Measurements from ENCODE around the gene DEFB128. TPM values are rescaled to one million over a fixed set of nuclear protein-coding genes. Genes with fewer than 3 reads are reported as not detected.

DEFB128 gene
- total and polyA plus RNA-seq, 4 donors = not detected

GRCh38 chr20:145877-146276 lies 43.6 kb downstream of the DEFB128 start:
- TF ChIP-seq GABPA (IDR thresholded peaks at IDR 0.05 in 1 of 2, conservative IDR thresholded peaks at IDR 0.05 in 1 of 2) (no peak), YY1 (IDR thresholded peaks at IDR 0.05) (no peak), RXRA (IDR thresholded peaks at IDR 0.05) (no peak), HNF4A (conservative IDR thresholded peaks at IDR 0.05) (no peak), FOXA1 (IDR thresholded peaks at IDR 0.05) (no peak), FOXA2 (IDR thresholded peaks at IDR 0.05) (no peak), HNF4G (IDR thresholded peaks at IDR 0.05) (no peak), SP1 (IDR thresholded peaks at IDR 0.05) (no peak)
- TF ChIP-seq, protein P1, sequence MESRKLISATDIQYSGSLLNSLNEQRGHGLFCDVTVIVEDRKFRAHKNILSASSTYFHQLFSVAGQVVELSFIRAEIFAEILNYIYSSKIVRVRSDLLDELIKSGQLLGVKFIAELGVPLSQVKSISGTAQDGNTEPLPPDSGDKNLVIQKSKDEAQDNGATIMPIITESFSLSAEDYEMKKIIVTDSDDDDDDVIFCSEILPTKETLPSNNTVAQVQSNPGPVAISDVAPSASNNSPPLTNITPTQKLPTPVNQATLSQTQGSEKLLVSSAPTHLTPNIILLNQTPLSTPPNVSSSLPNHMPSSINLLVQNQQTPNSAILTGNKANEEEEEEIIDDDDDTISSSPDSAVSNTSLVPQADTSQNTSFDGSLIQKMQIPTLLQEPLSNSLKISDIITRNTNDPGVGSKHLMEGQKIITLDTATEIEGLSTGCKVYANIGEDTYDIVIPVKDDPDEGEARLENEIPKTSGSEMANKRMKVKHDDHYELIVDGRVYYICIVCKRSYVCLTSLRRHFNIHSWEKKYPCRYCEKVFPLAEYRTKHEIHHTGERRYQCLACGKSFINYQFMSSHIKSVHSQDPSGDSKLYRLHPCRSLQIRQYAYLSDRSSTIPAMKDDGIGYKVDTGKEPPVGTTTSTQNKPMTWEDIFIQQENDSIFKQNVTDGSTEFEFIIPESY (IDR thresholded peaks at IDR 0.05) = no peak
- no peak overlapping the region for H3K9ac ChIP-seq (ENCODE audit: low read depth in 1 of 2, low read length in 2 of 2)
- no peaks in the 10 kb centered on the region for H3K4me1 ChIP-seq (ENCODE audit: control insufficient read depth in 4 of 4, insufficient read depth in 4 of 4, low read length in 3 of 4)
- H3K27me3 ChIP-seq (ENCODE audit: control insufficient read depth in 4 of 4, insufficient read depth in 4 of 4, low read length in 3 of 4) = peaks cover 0 to 16% (median 0%) of the 10 kb centered on the region in 4 donors
- no peak for DNase-seq (ENCODE audit: low spot score)
- H3K4me3 ChIP-seq (ENCODE audit: low read depth in 1 of 3, low read length in 3 of 3) = no peak overlapping the region
- 56% methylated on average over 2 of the region's 2 CpGs for WGBS
- H3K9me3 ChIP-seq (ENCODE audit: control insufficient read depth in 4 of 4, low read length in 3 of 4) = no peaks in the 10 kb centered on the region
- H3K27ac ChIP-seq (ENCODE audit: low read depth in 1 of 2, low read length in 2 of 2) = no peak overlapping the region
- H3K36me3 ChIP-seq (ENCODE audit: control insufficient read depth in 4 of 4, insufficient read depth in 3 of 4, low read depth in 1 of 4, low read length in 3 of 4) = no peaks in the 10 kb centered on the region

- no peak for TF ChIP-seq TAF1 (conservative IDR thresholded peaks at IDR 0.05)
- TF ChIP-seq REST (IDR thresholded peaks at IDR 0.05) = no peak
- TF ChIP-seq, protein P2, sequence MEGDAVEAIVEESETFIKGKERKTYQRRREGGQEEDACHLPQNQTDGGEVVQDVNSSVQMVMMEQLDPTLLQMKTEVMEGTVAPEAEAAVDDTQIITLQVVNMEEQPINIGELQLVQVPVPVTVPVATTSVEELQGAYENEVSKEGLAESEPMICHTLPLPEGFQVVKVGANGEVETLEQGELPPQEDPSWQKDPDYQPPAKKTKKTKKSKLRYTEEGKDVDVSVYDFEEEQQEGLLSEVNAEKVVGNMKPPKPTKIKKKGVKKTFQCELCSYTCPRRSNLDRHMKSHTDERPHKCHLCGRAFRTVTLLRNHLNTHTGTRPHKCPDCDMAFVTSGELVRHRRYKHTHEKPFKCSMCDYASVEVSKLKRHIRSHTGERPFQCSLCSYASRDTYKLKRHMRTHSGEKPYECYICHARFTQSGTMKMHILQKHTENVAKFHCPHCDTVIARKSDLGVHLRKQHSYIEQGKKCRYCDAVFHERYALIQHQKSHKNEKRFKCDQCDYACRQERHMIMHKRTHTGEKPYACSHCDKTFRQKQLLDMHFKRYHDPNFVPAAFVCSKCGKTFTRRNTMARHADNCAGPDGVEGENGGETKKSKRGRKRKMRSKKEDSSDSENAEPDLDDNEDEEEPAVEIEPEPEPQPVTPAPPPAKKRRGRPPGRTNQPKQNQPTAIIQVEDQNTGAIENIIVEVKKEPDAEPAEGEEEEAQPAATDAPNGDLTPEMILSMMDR (IDR thresholded peaks at IDR 0.05; ENCODE audit: low read depth, low read length, missing input control) = no peak
- no peak within 1 kb of the TSS for H3K27ac ChIP-seq (ENCODE audit: low read depth in 1 of 2, low read length in 2 of 2)
- H3K9ac ChIP-seq (ENCODE audit: low read depth in 1 of 2, low read length in 2 of 2) = no peak within 1 kb of the TSS
- H3K9me3 ChIP-seq (ENCODE audit: control insufficient read depth in 4 of 4, low read length in 3 of 4) = peaks cover 0 to 2% (median 0%) of the 10 kb centered on the region in 4 donors
- no peak for DNase-seq (ENCODE audit: low spot score)
- WGBS = 58% methylated on average over 1 of the region's 1 CpG
- H3K4me1 ChIP-seq (ENCODE audit: control insufficient read depth in 4 of 4, insufficient read depth in 4 of 4, low read length in 3 of 4) = no peaks in the 10 kb centered on the region
- no peaks in the 10 kb centered on the region for H3K36me3 ChIP-seq (ENCODE audit: control insufficient read depth in 4 of 4, insufficient read depth in 3 of 4, low read depth in 1 of 4, low read length in 3 of 4)
- H3K4me3 ChIP-seq (ENCODE audit: low read depth in 1 of 3, low read length in 3 of 3) = no peak within 1 kb of the TSS
- H3K27me3 ChIP-seq (ENCODE audit: control insufficient read depth in 4 of 4, insufficient read depth in 4 of 4, low read length in 3 of 4) = peaks cover 0 to 26% (median 0%) of the 10 kb centered on the region in 4 donors
These were observed 47.2 kb downstream of the DEFB128 start, which contains the start of gene DEFB126 for GRCh38 chr20:142290-142689. DEFB126 (plus strand) TSS chr20:142590; CDS start chr20:142629, 39 bp downstream.

Other genes starting within 250 kb of the DEFB128 start
- not detected for gene DEFB125, start 102.0 kb downstream of the DEFB128 start, total RNA-seq
- gene DEFB125, start 102.0 kb downstream of the DEFB128 start, polyA plus RNA-seq = not detected
- gene DEFB126, start 47.1 kb downstream of the DEFB128 start, total RNA-seq = not detected
- not detected for gene DEFB126, start 47.1 kb downstream of the DEFB128 start, polyA plus RNA-seq
- gene DEFB127, start 32.3 kb downstream of the DEFB128 start, total RNA-seq = not detected
- gene DEFB127, start 32.3 kb downstream of the DEFB128 start, polyA plus RNA-seq = not detected
- gene DEFB129, start 37.5 kb upstream of the DEFB128 start, total RNA-seq = not detected
- not detected for gene DEFB129, start 37.5 kb upstream of the DEFB128 start, polyA plus RNA-seq
- gene DEFB132, start 68.0 kb upstream of the DEFB128 start, total RNA-seq = under 1 TPM in 1 of 2 donors, not detected in 1; 0.08 TPM
- gene DEFB132, start 68.0 kb upstream of the DEFB128 start, polyA plus RNA-seq = under 1 TPM in 1 of 2 donors, not detected in 1; 0.08 TPM
- 1 to 10 TPM; 1.2 to 2.2 TPM for gene C20orf96, start 101.0 kb upstream of the DEFB128 start, total RNA-seq
- gene C20orf96, start 101.0 kb upstream of the DEFB128 start, polyA plus RNA-seq = 1 to 10 TPM in 1 of 2 donors, under 1 TPM in 1; 0.70 to 2.6 TPM
- 10 to 100 TPM in 1 of 2 donors, 1 to 10 TPM in 1; 6.2 to 22.1 TPM for gene ZCCHC3, start 107.9 kb upstream of the DEFB128 start, total RNA-seq
- gene ZCCHC3, start 107.9 kb upstream of the DEFB128 start, polyA plus RNA-seq = 1 to 10 TPM; 2.4 to 5.0 TPM
- gene SOX12, start 135.8 kb upstream of the DEFB128 start, total RNA-seq = 1 to 10 TPM in 1 of 2 donors, under 1 TPM in 1; 0.67 to 4.2 TPM
- gene SOX12, start 135.8 kb upstream of the DEFB128 start, polyA plus RNA-seq = 1 to 10 TPM; 1.3 to 2.0 TPM
- gene NRSN2, start 157.4 kb upstream of the DEFB128 start, total RNA-seq = 10 to 100 TPM in 1 of 2 donors, 1 to 10 TPM in 1; 1.9 to 12.0 TPM
- 1 to 10 TPM; 3.5 to 6.0 TPM for gene NRSN2, start 157.4 kb upstream of the DEFB128 start, polyA plus RNA-seq
- gene TRIB3, start 191.0 kb upstream of the DEFB128 start, total RNA-seq = 10 to 100 TPM in 1 of 2 donors, 1 to 10 TPM in 1; 4.8 to 36.3 TPM
- gene TRIB3, start 191.0 kb upstream of the DEFB128 start, polyA plus RNA-seq = 10 to 100 TPM; 41.2 to 63.1 TPM
- gene RBCK1, start 218.6 kb upstream of the DEFB128 start, total RNA-seq = 10 to 100 TPM; 18.0 to 48.3 TPM
- gene RBCK1, start 218.6 kb upstream of the DEFB128 start, polyA plus RNA-seq = 10 to 100 TPM; 61.3 to 62.6 TPM